Left renal pelvis (tissue), 4 donors: ENCODE measurements around the gene PITPNM3. TPM values are rescaled to one million over a fixed set of nuclear protein-coding genes. Genes with fewer than 3 reads are reported as not detected.

Source experiments
- DNase-seq, 4 donors: peaks; one replicate each; pipeline ENCODE4 v3.0.0-alpha.2; 2013; ENCODE audit warnings: low read depth in 4 of 4, low spot score in 3 of 4
- polyA plus RNA-seq, 4 donors: library from polyadenylated mRNA; unstranded; fragments of 120-200 nt; gene quantifications; one replicate each; pipeline ENCODE4 v1.2.1, GENCODE V29; 2013; ENCODE audit not compliant: insufficient read length in 4 of 4

Gene PITPNM3
- polyA plus RNA-seq, 4 donors = 7.6 to 16.5 (median 9.4) TPM

- no peak for DNase-seq
These were observed 52.6 kb downstream of the PITPNM3 start for GRCh38 chr17:6503641-6504195.

GRCh38 chr17:6502871-6503509, 53.4 kb downstream of the PITPNM3 start:
- DNase-seq = no peak

GRCh38 chr17:6502142-6502541, 54.2 kb downstream of the PITPNM3 start:
- DNase-seq = no peak

GRCh38 chr17:6501359-6501758, 55.0 kb downstream of the PITPNM3 start:
- DNase-seq = no peak

- no peak for DNase-seq
These were observed 57.3 kb downstream of the PITPNM3 start for GRCh38 chr17:6498901-6499540.

GRCh38 chr17:6498356-6498755, 58.0 kb downstream of the PITPNM3 start:
- no peak for DNase-seq

GRCh38 chr17:6497496-6498221, 58.7 kb downstream of the PITPNM3 start:
- no peak for DNase-seq

- DNase-seq = no peak
These were observed 59.5 kb downstream of the PITPNM3 start for GRCh38 chr17:6496640-6497441.

- DNase-seq = no peak
These were observed 60.3 kb downstream of the PITPNM3 start for GRCh38 chr17:6496116-6496481.

- no peak for DNase-seq
These were observed 60.8 kb downstream of the PITPNM3 start for GRCh38 chr17:6495450-6496115.

GRCh38 chr17:6494239-6494941, 62.0 kb downstream of the PITPNM3 start:
- DNase-seq = no peak

- DNase-seq = no peak
These were observed 63.3 kb downstream of the PITPNM3 start for GRCh38 chr17:6492892-6493674.

- DNase-seq = no peak
These were observed 65.2 kb downstream of the PITPNM3 start for GRCh38 chr17:6491071-6491700.

- no peak for DNase-seq
These were observed 67.3 kb downstream of the PITPNM3 start for GRCh38 chr17:6489016-6489550.

- no peak for DNase-seq
These were observed 68.3 kb downstream of the PITPNM3 start for GRCh38 chr17:6488008-6488539.

GRCh38 chr17:6487251-6488007, 68.9 kb downstream of the PITPNM3 start:
- DNase-seq = no peak
